Measurements from ENCODE around the gene CAPG.

DNA sequence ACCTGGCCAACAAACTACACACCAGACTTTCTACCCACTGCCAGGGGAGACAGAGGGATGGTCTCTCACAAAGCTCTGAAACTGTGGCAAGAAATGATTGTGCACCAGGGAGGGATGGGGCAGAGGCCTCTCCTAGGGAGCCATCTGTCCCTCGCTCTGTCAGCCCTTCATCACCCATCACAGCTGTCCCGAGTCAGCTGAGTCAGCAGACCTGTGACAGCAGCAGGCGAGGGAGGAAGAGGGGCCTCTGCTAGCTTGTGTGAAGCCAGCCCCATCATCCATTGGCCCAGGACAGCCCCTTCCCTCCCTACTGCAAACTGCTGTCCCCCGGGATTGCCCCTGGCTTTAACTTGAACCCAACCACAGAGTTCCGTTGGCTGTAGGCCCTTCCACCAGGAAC is 13.4 kb upstream of the CAPG start:
- TF ChIP-seq HIVEP1 (CRISPR knock-in tag; IDR thresholded peaks at IDR 0.05), result no peak
- TF ChIP-seq FOXK2 (conservative IDR thresholded peaks at IDR 0.05 in 1 of 2, IDR thresholded peaks at IDR 0.05 in 1 of 2; ENCODE audit: low read depth in 2 of 2), result no peak
- no peak for TF ChIP-seq CBX3 (IDR thresholded peaks at IDR 0.05; ENCODE audit: borderline replicate concordance in 1 of 2, low read length in 2 of 2)
- TF ChIP-seq CCNT2 (IDR thresholded peaks at IDR 0.05; ENCODE audit: borderline replicate concordance, extremely low read depth, insufficient read length, low read depth, low read length), result no peak
- no peak for TF ChIP-seq ZFX (CRISPR knock-in tag; IDR thresholded peaks at IDR 0.05)
- TF ChIP-seq, protein P1, sequence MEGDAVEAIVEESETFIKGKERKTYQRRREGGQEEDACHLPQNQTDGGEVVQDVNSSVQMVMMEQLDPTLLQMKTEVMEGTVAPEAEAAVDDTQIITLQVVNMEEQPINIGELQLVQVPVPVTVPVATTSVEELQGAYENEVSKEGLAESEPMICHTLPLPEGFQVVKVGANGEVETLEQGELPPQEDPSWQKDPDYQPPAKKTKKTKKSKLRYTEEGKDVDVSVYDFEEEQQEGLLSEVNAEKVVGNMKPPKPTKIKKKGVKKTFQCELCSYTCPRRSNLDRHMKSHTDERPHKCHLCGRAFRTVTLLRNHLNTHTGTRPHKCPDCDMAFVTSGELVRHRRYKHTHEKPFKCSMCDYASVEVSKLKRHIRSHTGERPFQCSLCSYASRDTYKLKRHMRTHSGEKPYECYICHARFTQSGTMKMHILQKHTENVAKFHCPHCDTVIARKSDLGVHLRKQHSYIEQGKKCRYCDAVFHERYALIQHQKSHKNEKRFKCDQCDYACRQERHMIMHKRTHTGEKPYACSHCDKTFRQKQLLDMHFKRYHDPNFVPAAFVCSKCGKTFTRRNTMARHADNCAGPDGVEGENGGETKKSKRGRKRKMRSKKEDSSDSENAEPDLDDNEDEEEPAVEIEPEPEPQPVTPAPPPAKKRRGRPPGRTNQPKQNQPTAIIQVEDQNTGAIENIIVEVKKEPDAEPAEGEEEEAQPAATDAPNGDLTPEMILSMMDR (IDR thresholded peaks at IDR 0.05 in 2 of 3, conservative IDR thresholded peaks at IDR 0.05 in 1 of 3; ENCODE audit: insufficient read depth in 2 of 3, low read depth in 1 of 3, low read length in 3 of 3), result no peak
- TF ChIP-seq ZBTB7A (IDR thresholded peaks at IDR 0.05; ENCODE audit: borderline replicate concordance, control insufficient read depth, low read depth, low read length), result no peak
- TF ChIP-seq, protein P2, sequence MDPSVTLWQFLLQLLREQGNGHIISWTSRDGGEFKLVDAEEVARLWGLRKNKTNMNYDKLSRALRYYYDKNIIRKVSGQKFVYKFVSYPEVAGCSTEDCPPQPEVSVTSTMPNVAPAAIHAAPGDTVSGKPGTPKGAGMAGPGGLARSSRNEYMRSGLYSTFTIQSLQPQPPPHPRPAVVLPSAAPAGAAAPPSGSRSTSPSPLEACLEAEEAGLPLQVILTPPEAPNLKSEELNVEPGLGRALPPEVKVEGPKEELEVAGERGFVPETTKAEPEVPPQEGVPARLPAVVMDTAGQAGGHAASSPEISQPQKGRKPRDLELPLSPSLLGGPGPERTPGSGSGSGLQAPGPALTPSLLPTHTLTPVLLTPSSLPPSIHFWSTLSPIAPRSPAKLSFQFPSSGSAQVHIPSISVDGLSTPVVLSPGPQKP (CRISPR knock-in tag; IDR thresholded peaks at IDR 0.05), result no peak
